ENCODE results near the gene MDH2.

The MDH2 gene, protein sequence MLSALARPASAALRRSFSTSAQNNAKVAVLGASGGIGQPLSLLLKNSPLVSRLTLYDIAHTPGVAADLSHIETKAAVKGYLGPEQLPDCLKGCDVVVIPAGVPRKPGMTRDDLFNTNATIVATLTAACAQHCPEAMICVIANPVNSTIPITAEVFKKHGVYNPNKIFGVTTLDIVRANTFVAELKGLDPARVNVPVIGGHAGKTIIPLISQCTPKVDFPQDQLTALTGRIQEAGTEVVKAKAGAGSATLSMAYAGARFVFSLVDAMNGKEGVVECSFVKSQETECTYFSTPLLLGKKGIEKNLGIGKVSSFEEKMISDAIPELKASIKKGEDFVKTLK

GRCh38 chr7:76047811-76048667 lies at the start of gene MDH2, which contains the start of gene STYXL1:
Gene MDH2, plus strand, starts transcription at chr7:76048106. Its CDS starts 55 bp downstream, at chr7:76048161.
Gene STYXL1, minus strand, starts transcription at chr7:76048000. Its CDS starts 17,477 bp downstream, at chr7:76030523.
- H3K27me3 ChIP-seq (ENCODE audit: insufficient read depth, low read length), result no peaks in the 10 kb centered on the region
- peak within 1 kb of the TSS; percentile 98 for H3K9ac ChIP-seq (ENCODE audit: low read length)
- H3K36me3 ChIP-seq (ENCODE audit: insufficient read depth, low read length), result peaks cover 56% of the 10 kb centered on the region
- no peaks in the 10 kb centered on the region for H4K20me1 ChIP-seq (ENCODE audit: insufficient read depth, low read length)
- peaks cover 58% of the 10 kb centered on the region for H3K79me2 ChIP-seq (ENCODE audit: insufficient read depth, low read length)
- peak within 1 kb of the TSS; percentile 77 for H3K27ac ChIP-seq (ENCODE audit: low read depth, low read length, poor library complexity, severe bottlenecking)
- H3F3A ChIP-seq (ENCODE audit: insufficient read depth, low read length), result no peaks in the 10 kb centered on the region
- H3K4me1 ChIP-seq (ENCODE audit: insufficient read depth, low read length, severe bottlenecking), result peaks cover 20% of the 10 kb centered on the region
- no peaks in the 10 kb centered on the region for H3K9me2 ChIP-seq (ENCODE audit: low read depth, low read length)
- H3K9me3 ChIP-seq (ENCODE audit: low read length), result no peaks in the 10 kb centered on the region
- no peak within 1 kb of the TSS for H2AFZ ChIP-seq (ENCODE audit: low read length)
- H3K4me2 ChIP-seq (ENCODE audit: low read length), result peak within 1 kb of the TSS; percentile 97
- peak within 1 kb of the TSS; percentile 94 for H3K4me3 ChIP-seq (ENCODE audit: low read depth, low read length, poor library complexity, severe bottlenecking)
- TF ChIP-seq EZH2 (IDR thresholded peaks at IDR 0.05; ENCODE audit: borderline replicate concordance, low read length), result no peak
- TF ChIP-seq CTCF (IDR thresholded peaks at IDR 0.05; ENCODE audit: low read length), result no peak

- Histone ChIP-seq H3K36me3 (ENCODE audit: insufficient read depth, low read length) (peaks cover 41% of the 10 kb centered on the region), H3K9ac (ENCODE audit: low read length) (no peak overlapping the region), H3K79me2 (ENCODE audit: insufficient read depth, low read length) (no peaks in the 10 kb centered on the region), H3K27ac (ENCODE audit: low read depth, low read length, poor library complexity, severe bottlenecking) (no peak overlapping the region), H2AFZ (ENCODE audit: low read length) (no peak overlapping the region), H3K9me2 (ENCODE audit: low read depth, low read length) (no peaks in the 10 kb centered on the region), H4K20me1 (ENCODE audit: insufficient read depth, low read length) (no peaks in the 10 kb centered on the region), H3K27me3 (ENCODE audit: insufficient read depth, low read length) (no peaks in the 10 kb centered on the region), H3F3A (ENCODE audit: insufficient read depth, low read length) (no peaks in the 10 kb centered on the region), H3K4me1 (ENCODE audit: insufficient read depth, low read length, severe bottlenecking) (peaks cover 6% of the 10 kb centered on the region), H3K9me3 (ENCODE audit: low read length) (no peaks in the 10 kb centered on the region), H3K4me3 (ENCODE audit: low read depth, low read length, poor library complexity, severe bottlenecking) (no peak overlapping the region), H3K4me2 (ENCODE audit: low read length) (no peak overlapping the region)
- TF ChIP-seq EZH2 (IDR thresholded peaks at IDR 0.05; ENCODE audit: borderline replicate concordance, low read length) (no peak), CTCF (IDR thresholded peaks at IDR 0.05; ENCODE audit: low read length) (no peak)
Observed at GRCh38 chr7:76000566-76000965, 47.3 kb upstream of the MDH2 start.

GRCh38 chr7:76002139-76002538 lies 45.8 kb upstream of the MDH2 start:
- Histone ChIP-seq H3K27me3 (ENCODE audit: insufficient read depth, low read length) (no peaks in the 10 kb centered on the region), H3K36me3 (ENCODE audit: insufficient read depth, low read length) (peaks cover 45% of the 10 kb centered on the region)
- TF ChIP-seq EZH2 (IDR thresholded peaks at IDR 0.05; ENCODE audit: borderline replicate concordance, low read length) (no peak), CTCF (IDR thresholded peaks at IDR 0.05; ENCODE audit: low read length) (no peak)

More at GRCh38 chr7:76002139-76002538, 45.8 kb upstream of the MDH2 start:
- Histone ChIP-seq H3K27ac (ENCODE audit: low read depth, low read length, poor library complexity, severe bottlenecking) (no peak overlapping the region), H2AFZ (ENCODE audit: low read length) (no peak overlapping the region), H3K4me1 (ENCODE audit: insufficient read depth, low read length, severe bottlenecking) (peaks cover 4% of the 10 kb centered on the region), H3K4me2 (ENCODE audit: low read length) (no peak overlapping the region), H3K9me3 (ENCODE audit: low read length) (no peaks in the 10 kb centered on the region), H4K20me1 (ENCODE audit: insufficient read depth, low read length) (no peaks in the 10 kb centered on the region), H3F3A (ENCODE audit: insufficient read depth, low read length) (no peaks in the 10 kb centered on the region), H3K79me2 (ENCODE audit: insufficient read depth, low read length) (no peaks in the 10 kb centered on the region), H3K9me2 (ENCODE audit: low read depth, low read length) (no peaks in the 10 kb centered on the region), H3K9ac (ENCODE audit: low read length) (no peak overlapping the region), H3K4me3 (ENCODE audit: low read depth, low read length, poor library complexity, severe bottlenecking) (no peak overlapping the region)

All from OCI-LY1 (cell line).